ENCODE data around the gene ERICH3. TPM values are rescaled to one million over a fixed set of nuclear protein-coding genes. Genes with fewer than 3 reads are reported as not detected.

Gene ERICH3, protein sequence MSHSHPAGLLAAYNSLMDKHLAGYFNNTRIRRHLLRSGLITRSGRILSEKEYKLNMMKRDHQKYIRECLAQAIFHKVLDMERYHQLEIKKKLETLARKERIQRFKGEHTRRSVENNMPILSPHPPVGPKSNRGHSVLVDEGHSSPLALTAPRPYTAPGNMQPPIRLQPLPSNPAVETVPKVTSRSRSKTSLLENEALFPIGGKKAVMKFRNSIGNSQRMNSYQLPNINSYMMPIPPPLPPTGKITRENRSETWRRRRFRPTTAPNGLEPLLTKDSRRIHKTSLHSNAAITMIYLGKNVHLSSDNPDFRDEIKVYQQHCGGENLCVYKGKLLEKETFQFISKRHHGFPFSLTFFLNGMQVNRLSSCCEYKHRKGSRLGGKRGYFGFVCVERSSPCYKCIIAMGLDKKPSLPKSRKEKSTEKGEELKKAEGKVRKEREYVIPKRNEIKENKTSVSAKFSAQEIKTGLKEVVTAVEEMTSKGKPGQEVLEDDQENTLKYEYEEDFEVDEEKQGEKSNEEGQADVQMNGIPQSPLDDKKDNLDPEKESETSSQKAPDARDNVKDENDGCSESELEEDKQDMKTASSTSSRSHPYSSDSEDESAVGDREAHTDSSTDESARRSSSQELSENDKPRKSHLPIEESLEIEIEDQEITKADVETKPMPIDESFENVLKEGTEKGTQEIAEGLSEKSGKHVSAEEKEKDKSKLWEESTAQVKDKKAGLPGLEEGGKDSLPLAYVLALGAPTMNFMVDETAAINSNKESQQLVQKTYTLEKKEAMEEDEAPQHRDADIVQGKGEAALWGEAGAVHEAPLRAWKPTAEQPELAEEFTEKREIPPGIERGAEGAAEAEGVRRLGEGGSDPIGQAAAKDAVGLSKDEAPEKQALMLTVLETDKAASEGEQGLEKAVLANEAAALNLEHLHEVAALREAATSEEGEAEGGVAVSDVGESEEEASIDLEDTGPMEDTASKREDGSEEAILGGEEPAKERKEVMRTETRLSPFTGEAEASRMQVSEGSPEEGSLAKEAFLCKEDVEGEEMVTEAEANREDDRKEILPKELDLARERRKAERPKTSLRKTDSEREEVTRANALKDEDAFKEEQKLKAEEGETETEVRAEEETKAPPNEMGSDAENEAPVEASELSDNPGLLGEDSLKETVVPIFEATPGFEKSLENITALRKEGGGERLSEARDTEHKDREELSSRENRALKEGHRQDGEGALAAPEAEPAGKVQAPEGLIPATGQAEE (N-terminal part only)
- under 1 TPM in 1 of 4 donors, not detected in 3; 0.13 TPM for total RNA-seq

DNA sequence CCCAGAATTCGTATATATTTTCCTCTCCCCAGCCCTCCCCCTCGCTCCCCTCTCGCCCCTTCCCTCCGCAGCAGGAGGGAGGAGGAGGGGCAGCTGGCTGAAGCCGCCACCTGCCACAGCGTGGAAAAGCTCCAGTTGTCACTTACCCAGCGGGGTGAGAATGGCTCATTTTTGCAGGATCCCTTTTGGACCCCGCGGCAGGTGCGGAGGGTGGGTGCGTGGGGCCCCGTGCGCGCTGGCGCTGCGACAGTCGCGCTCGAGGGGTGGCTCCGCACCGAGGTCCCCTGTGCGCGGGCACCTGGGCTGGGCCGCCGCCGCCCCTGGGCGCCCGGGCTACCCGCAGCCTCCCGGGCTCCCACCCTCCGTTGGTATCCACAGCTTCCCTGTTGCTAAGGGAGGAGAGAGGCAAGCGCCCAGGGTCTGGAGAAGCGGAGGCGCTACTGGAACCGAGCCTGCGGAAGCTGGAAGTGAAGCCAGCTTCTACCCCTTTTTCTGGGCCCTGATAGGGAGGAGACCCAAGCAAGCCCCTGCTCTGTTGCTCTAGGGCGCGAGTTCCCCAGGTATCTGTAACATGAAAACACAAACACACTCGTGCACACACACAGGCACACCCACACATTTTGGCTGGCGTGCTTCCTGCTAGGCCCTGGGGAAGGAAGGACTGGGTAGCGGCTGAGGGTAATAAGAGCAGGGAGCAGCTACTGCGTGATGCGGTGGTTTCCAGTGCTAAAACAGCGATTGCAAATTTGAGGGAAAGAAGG is at the start of gene ERICH3:
TSS of gene ERICH3 (minus strand) at position 442 of the 761 bp plus-strand sequence. CDS start at position 169, 273 bp downstream.
- Histone ChIP-seq H3K36me3 (no peaks in the 10 kb centered on the region), H3K4me1 (peaks cover 0 to 13% (median 4%) of the 10 kb centered on the region in 3 donors), H3K27ac (no peak within 1 kb of the TSS), H3K9me3 (peaks cover 0 to 12% (median 0%) of the 10 kb centered on the region in 3 donors), H3K4me3 (peak within 1 kb of the TSS in 1 of 2 donors; percentile 49), H3K27me3 (peaks cover 28% of the 10 kb centered on the region)
- ATAC-seq = no peak
- TF ChIP-seq, protein P1, sequence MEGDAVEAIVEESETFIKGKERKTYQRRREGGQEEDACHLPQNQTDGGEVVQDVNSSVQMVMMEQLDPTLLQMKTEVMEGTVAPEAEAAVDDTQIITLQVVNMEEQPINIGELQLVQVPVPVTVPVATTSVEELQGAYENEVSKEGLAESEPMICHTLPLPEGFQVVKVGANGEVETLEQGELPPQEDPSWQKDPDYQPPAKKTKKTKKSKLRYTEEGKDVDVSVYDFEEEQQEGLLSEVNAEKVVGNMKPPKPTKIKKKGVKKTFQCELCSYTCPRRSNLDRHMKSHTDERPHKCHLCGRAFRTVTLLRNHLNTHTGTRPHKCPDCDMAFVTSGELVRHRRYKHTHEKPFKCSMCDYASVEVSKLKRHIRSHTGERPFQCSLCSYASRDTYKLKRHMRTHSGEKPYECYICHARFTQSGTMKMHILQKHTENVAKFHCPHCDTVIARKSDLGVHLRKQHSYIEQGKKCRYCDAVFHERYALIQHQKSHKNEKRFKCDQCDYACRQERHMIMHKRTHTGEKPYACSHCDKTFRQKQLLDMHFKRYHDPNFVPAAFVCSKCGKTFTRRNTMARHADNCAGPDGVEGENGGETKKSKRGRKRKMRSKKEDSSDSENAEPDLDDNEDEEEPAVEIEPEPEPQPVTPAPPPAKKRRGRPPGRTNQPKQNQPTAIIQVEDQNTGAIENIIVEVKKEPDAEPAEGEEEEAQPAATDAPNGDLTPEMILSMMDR (IDR thresholded peaks at IDR 0.05) = no peak
- TF ChIP-seq EP300 (IDR thresholded peaks at IDR 0.05) (no peak), POLR2A (IDR thresholded peaks at IDR 0.05) (no peak), POLR2AphosphoS5 (IDR thresholded peaks at IDR 0.05) (no peak)
- 11 to 34% methylated on average over 3 to 5 of the region's 44 CpGs for whole genome bisulfite sequencing, 2 donors (ENCODE audit: low coverage in 1 of 2)

DNA sequence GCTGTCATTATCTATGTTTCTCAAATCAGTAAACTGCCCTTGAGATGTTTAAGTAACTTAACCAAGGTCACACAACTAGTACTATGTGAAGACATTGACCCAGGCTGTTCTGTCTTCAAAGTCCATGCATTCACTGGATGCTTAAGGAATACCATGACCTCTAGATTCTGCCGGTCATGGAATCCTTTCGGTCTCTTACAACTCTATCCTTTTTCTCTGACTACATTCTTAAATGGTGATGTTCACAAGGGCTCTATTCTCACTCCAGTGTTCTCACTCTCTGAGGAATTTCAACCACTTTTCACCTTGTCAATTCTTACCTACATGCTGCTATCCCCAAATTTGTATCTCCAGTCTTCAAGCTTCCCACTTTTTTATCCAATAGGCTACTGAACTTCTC is 44.0 kb upstream of the ERICH3 start:
- 93 to 96% methylated on average over 2 of the region's 2 CpGs for WGBS, 2 donors (ENCODE audit: low coverage in 1 of 2)
- Histone ChIP-seq H3K4me3 (no peak overlapping the region), H3K4me1 (peaks cover 4 to 31% (median 6%) of the 10 kb centered on the region in 3 donors), H3K9me3 (no peaks in the 10 kb centered on the region), H3K27me3 (no peaks in the 10 kb centered on the region), H3K36me3 (peaks cover 0 to 84% of the 10 kb centered on the region in 2 donors), H3K27ac (no peak overlapping the region)
- TF ChIP-seq, protein P1 (IDR thresholded peaks at IDR 0.05) = no peak
- TF ChIP-seq POLR2A (IDR thresholded peaks at IDR 0.05) (no peak), POLR2AphosphoS5 (IDR thresholded peaks at IDR 0.05) (no peak)
- no peak for ATAC-seq

DNA sequence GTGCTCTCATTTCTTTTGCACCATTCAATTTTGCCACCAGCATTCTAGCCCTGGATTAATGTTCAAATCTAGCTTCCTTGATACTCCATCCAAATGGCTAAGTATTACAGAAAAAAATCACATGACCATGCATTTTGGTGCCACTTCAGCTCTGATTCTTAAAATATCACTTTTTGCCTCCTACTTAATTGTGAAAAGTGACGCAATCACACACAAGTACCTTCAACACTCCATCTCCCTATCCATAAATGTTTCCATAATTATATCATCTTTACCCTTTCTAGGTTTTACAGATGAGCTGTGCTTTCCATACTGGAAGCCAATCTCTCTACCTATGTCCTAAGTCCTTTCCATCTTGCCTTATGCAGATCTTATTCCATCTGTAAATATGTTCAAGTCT is 43.2 kb upstream of the ERICH3 start:
- ATAC-seq = no peak
- WGBS, 2 donors (ENCODE audit: low coverage in 1 of 2) = 92 to 100% methylated on average over 1 of the region's 1 CpG
- TF ChIP-seq POLR2AphosphoS5 (IDR thresholded peaks at IDR 0.05) = no peak
- TF ChIP-seq, protein P1 (IDR thresholded peaks at IDR 0.05) = no peak
- no peak for TF ChIP-seq EP300 (IDR thresholded peaks at IDR 0.05)
- TF ChIP-seq POLR2A (IDR thresholded peaks at IDR 0.05) = no peak
- Histone ChIP-seq H3K9me3 (no peaks in the 10 kb centered on the region), H3K4me1 (peaks cover 4 to 39% (median 6%) of the 10 kb centered on the region in 3 donors), H3K27me3 (no peaks in the 10 kb centered on the region), H3K36me3 (peaks cover 0 to 78% of the 10 kb centered on the region in 2 donors), H3K27ac (no peak overlapping the region), H3K4me3 (no peak overlapping the region)

DNA sequence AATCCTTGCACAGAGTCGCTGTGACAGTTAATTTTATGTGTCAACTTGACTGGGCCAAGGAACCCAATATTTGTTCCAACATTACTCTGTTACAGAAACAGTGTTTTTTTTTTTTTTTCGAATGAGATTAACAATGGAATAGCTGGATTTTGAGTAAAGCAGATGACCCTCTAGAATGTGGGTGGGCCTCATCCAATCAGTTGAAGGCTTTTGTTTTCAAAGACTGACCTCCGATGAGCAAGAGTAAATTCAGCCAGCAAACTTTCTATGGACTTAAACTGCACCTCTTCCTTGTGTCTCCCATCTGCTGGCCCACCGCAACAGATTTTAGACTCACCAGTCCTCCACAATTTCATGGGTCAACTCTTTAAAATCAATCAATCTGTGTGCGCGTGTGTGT is 42.2 kb upstream of the ERICH3 start:
- no peak for ATAC-seq
- WGBS, 2 donors (ENCODE audit: low coverage in 1 of 2) = 60 to 92% methylated on average over 2 to 6 of the region's 6 CpGs
- peaks cover 0 to 78% of the 10 kb centered on the region in 2 donors for H3K36me3 ChIP-seq
- no peak overlapping the region for H3K4me3 ChIP-seq
- H3K27me3 ChIP-seq = no peaks in the 10 kb centered on the region
- H3K27ac ChIP-seq = peak overlapping the region in 1 of 4 donors; percentile 59
- peaks cover 4 to 39% (median 6%) of the 10 kb centered on the region in 3 donors for H3K4me1 ChIP-seq
- no peaks in the 10 kb centered on the region for H3K9me3 ChIP-seq
- TF ChIP-seq EP300 (IDR thresholded peaks at IDR 0.05) (no peak), POLR2AphosphoS5 (IDR thresholded peaks at IDR 0.05) (no peak), POLR2A (IDR thresholded peaks at IDR 0.05) (no peak)
- TF ChIP-seq, protein P1 (IDR thresholded peaks at IDR 0.05) = no peak
